RPMI8226 (cell line): ENCODE data around the gene CFAP251.
A peak's percentile ranks its signal among the peaks of the same experiment; 100 is the strongest.

ENCODE experiments used
- DNase-seq: peaks from one replicate; pipeline ENCODE4 v3.0.0-alpha.2; 2015

Gene CFAP251

DNA sequence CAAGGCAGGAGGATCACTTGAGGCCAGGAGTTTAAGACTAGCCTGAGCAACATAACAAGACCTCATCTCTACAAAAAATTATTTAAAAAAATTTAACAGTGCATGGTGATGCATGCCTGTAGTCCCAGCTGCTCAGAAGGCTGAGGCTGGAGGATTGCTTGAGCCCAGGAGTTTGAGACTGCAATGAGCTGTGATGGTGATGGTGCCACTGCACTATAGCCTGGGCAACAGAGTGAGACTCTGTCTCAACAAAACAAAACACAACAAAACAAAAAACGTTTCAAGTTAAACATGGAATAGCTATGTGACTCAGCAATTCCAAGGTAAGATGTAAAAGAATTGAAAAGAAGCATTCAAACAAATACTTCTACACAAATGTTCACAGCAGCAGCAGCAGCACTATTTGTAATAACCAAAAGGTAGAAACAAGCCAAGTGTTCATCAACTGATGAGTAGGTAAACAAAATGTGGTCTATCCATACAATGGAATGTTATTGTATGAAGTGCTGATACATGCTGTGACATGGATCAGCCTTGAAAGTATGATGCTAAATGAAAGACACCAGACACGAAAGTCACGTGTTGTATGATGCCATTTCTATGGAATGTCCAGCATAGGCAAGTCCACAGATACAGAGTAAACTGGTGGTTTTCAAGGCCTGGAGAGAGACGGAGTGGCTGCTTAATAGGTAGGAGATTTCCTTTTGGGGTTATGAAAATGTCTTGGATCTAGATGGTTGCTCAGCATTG lies 31.4 kb downstream of the CFAP251 start:
- no peak for DNase-seq

DNA sequence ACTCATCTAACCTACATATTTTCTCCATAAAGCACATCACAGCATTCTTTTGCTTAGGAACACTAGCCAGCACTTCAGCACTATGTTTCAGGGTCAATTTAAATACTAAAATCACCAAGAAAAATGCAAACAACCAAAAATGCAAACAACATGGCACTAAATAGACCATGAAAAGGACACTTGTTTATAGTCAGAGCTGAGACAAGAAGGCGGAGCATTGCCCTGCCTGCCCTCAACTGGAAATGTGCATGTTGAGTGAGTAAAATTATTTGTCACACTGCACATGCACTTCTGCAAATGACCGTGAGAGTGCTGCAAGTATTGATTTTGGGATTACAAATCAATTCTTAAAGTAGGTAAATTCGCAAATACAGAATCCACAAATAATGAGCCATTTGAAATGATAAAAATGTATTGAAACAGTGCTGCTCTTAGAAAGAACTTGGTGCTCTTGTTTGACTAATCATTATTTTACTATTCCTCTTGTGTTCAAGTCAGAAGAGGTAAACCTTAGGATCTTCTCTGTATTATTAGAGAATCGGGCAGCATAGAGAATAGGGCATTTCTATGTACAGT lies 34.8 kb downstream of the CFAP251 start:
- DNase-seq = no peak

DNA sequence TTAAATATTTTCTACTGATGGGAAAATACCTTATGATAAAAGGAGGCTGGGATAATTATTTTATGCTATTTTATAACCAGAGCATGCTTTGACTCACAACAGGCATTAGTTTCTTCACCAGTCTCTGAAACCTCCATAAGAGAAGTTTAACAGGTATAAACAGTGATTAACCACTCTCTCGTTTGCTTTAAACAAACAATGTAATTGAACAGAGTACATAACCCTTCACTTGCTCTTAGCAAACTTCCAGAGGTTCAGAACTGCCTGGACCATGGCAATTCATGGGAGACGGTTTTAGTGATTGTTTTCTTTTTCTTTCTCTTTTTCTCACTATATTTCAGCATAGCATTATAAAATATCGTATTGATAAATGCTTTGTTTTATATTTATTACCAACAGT lies 35.3 kb downstream of the CFAP251 start:
- DNase-seq = no peak

DNA sequence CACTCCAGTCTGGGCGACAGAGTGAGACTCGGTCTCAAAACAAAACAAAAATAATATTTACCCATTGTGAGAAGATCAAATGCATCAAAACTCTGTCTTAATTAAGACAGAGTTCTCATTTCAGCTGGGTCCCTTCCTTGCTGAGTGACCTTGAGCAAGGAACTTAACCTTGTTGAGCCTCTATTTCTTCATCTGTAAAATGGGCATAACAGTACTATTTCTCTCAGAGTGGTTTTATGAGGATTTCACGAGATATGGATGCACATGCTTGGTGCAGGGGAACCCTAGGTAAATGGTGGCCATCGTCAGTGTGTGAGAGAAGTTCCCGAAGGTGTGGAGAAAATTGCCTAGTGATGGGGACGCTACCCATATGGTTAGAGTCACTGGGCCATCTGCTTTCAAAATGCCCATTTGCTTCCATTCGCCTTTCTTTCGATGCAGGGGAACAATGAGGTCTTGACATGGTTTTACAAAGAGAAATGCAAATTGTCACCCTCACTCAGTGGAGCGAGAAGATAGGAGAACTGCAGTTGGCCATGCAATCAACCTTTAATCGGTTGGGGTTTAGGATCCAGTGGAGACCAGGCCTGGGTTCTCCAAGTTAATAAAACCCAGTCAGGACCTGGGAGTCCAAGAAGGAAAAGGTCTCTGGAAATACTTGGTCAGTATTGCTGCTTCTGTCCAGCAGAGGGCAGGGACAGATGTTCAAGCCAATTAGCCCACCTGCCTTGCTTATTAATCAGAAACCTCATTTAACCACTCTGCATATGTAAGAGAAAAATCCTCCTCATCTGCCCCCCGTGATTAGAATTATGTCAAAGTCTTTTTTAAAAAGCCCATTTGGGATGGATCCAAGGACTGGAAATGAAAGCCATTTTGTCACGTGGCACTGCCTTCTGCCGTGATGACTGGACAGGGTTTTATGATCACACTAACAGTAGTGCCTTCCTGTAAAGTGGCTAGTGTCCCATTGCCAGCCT lies 37.2 kb downstream of the CFAP251 start:
- DNase-seq = peak; percentile 18

DNA sequence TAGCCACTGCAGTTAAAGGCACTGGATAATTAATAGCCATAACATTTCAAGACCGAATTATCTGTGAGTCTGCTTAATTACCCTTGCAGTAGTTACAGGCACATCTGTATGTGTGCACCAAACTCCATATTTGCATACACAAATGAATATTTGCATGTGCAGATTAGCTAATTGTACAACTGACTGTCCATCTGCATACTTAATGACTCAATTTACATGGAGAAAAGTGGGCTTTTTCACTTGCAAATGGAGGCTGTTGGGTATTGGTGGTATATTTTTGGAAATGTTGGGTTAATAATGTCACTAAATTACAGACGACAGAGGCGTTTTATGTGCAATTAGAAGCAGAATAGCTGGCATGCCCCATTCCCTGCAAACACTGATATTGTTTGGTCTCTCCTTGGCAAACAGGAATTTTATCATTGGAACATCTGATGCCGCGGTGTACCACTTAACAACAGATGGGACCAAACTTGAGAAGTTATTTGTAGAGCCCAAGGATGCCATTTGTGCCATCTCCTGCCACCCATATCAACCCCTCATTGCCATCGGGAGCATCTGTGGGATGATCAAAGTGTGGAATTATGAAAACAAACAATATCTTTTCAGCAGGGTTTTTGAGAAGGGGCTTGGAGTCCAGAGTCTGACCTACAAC lies 39.6 kb downstream of the CFAP251 start:
- no peak for DNase-seq

DNA sequence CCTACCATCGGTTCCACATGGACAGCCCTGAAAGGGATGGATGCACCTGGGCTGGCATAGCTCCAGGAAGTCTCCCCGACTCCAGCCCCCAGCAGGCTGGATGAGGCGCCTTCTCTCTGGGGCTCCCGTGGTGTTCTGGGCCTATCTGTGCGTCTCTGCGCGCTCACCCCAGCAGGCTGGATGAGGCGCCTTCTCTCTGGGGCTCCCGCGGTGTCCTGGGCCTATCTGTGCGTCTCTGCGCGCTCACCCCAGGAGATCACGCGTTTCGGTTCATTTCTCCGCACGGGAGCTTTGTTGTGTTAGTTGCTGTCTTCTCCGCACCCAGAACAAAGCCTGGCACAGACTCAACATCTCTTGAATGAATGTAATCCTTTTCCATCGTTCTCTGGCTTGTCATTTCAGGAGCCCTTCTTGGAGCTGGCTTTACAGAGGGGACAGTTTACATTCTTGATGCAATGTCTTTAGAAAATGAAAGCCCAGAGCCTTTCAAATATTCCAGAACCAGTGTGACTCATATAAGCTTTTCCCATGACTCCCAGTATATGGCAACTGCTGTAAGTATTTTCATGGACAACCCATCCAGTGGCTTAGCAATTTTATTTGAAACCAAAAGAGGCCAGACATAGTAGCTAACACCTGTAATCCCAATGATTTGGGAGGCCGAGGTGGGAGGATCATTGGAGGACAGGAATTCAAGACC lies 40.3 kb downstream of the CFAP251 start:
- no peak for DNase-seq

DNA sequence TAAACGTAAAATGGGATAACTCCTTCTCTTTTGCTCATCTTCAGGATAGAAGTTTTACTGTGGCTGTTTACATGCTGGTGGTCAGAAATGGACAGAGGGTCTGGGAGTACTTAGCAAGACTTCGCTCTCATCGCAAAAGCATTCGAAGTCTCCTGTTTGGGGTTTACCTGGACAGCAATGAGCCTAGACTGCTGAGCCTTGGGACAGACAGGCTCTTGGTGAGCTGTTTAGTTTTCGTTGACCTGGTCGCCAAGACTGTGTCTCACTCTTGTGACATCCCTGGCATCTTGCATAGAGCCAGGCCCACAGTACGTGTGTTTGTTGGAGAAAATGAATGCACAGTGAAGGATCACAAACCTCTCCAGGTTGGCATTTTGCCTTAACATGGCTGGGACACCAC lies 42.1 kb downstream of the CFAP251 start:
- no peak for DNase-seq

DNA sequence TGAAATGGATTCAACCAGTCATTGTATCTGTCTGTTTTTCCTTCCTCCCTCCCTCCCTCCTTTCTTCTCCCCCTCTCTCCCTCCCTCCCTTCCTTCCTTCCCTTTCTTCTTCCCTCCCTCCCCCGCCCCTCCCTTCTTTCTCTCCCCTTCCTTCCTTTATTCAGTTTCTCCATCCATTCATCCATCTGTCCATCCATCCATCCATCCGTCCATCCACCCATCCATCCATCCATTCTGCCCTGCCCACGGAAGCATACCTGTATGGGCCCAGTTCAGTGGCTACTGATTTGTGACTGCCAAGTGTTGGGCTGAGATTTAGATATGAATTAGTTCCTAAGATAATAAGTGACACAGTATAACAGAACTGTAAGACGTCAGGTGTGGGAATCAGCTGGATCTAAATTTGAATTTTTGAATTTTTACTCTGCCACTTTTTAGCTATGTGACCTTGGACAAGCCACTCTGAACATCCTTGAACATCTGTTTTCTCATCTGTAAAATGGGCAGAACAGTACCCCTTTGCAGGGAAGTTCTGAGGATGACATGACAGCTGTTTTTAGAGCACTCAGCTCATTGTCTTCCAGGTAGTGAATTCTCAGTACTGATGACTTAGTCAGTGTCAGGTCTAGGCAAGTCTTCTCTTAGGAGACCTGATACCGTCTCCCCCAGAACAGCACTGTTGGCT lies 42.9 kb downstream of the CFAP251 start:
- no peak for DNase-seq

DNA sequence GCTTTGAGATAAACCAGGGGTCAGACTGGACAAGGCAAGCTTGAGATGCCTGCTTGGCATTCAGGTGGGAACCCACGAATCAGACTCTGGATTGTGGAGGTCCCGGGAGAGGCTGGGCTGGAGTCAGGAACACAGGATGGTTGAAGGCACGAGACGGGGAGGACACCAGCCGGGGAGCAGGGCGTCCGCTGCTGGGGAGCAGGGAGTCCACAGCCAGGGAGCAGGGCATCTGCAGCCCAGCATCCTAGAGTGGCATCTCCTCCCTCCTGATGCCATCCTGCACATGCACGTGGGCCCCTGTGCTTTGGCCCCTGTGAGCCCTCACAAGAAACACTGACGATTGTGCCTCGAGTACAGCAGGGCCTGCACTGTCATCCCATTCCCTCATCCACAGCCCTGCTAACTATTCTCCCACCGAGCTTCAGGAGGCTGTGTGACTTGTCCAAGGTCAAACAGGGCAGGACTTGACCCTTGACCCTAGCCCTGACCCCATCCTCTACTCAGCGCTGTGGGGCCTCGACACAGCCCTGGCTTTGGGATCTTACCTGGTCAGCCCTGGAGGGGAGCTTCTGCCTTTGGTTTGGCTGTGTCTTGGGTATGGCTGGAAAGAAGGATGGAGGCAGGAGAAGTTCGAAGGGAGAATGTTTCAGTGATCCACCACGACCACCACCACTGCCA lies 45.1 kb downstream of the CFAP251 start:
- DNase-seq = no peak

DNA sequence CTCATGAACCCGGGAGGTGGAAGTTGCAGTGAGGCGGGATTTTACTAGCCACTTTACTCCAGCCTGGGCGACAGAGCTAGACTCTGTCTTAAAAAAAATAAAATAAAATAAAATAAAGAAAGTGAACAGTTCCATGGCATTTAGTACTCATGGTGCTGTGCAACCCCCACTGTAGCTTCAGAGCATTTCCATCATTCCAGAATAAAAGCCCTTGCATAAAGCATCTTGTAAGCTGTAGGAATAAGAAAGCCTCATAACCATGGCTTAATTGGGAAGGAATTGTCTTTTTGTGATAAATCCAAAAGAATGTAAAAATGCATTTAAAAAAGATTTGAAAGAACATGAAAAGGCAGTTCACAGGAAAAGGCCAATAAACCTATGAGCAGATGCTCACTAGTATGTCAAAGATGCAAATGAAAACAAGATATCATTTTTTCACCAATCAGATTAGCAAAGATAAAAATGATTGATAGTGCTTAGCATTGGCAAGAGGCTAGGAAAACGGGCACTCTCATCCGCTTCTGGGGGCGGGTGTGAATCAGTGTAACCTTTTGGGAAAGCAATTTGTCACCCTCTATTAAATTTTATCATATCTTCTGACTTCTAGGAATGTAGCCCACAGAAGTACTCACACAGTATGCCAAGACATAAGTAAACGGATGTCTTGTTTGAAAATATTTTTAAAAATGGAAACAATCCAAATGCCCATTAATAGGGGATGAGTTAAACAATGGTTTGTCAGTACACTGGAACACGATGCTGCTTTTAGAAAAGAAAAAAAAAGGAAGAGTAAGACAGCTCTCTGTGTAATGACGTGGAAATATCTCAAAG lies 46.6 kb downstream of the CFAP251 start:
- DNase-seq = no peak

DNA sequence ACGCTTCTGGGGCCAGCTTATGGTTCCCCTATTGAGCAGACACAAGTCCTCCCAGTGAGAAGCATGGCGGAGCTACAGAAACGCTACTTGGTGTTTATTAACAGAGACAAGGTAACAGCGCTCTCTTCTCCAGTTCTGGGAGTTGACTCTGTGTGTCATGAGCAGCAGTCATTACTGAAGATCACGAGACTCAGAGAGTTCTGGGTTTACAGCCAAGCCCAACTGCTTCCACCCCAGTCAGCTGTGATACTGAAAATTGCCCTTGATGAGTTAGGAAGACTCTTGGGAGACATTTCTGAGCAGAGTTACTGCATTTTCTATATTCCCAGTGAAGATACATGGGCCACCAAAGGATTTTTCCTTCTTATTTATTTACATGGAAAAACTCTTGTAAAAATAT lies 48.6 kb downstream of the CFAP251 start:
- no peak for DNase-seq

DNA sequence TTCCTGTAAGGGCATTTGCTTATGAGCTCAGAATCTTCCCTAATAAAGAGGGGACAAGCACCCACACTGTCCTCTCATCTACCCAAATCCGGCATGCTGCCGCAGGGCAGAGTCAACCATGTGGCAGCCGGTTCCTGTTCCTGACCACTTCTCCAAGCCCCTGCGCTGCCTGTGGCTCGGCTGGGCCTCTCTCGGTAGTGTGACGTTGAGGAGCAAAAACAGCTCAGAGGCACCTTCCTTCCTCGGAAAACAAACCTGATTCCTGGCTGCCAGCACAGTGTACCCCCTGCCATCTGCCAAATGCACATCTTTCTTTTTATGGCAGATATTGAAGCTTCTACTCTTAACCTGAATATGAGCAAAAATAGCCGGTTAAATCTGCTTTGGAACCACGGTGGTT lies 50.5 kb downstream of the CFAP251 start:
- no peak for DNase-seq

DNA sequence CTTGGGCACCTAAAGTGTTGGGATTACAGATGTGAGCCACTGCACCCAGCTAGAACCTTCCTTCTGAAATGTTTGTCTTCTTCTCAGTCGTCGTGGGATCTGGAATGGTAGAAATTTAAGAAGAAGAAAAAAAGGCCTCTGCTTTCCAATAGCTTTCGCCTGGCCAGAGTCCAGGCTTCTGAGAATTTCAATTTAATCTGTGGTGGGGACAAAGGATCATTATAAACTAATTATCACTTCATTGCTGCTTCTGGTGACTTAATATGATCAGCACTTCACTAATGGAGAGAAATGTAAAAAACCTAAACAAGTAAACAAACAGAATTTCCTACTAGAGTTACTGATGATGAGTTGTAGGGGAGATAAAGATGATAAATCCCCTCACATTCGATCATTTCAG lies 51.3 kb downstream of the CFAP251 start:
- no peak for DNase-seq

DNA sequence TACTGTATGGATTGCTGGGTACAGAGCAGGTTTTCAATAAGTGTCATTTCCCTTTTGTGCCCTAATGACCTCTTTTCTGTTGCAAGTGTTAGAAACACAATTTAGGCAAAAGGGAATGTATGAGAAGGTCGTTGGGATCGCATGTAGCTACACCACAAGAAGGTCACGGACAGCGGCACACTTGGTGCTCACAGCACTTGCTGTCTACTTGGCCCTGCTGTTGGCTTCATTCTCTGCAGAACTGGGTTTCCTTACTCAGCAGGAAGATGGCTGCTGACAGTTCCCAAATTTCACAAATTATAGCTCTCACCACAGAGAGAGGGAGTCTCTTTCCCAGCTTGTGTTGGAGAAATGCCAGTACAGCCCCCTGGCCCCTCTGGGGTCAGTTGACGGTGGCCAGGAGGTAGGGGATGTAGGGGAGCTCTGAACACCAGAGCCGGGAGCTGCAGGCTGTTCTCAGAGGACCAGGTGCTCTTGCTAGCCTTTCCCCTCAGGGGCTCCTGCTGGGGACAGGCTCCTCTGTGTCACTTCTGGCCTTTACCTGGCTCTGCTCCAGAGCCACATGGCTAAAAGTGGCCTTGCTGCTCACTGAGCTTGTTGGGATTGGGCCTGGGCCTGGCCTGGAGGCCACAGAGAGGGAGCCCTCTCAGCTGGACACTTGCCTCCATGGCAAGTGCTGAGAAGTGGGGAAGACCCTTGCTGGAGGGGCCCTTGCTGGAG lies 52.3 kb downstream of the CFAP251 start:
- DNase-seq = no peak

DNA sequence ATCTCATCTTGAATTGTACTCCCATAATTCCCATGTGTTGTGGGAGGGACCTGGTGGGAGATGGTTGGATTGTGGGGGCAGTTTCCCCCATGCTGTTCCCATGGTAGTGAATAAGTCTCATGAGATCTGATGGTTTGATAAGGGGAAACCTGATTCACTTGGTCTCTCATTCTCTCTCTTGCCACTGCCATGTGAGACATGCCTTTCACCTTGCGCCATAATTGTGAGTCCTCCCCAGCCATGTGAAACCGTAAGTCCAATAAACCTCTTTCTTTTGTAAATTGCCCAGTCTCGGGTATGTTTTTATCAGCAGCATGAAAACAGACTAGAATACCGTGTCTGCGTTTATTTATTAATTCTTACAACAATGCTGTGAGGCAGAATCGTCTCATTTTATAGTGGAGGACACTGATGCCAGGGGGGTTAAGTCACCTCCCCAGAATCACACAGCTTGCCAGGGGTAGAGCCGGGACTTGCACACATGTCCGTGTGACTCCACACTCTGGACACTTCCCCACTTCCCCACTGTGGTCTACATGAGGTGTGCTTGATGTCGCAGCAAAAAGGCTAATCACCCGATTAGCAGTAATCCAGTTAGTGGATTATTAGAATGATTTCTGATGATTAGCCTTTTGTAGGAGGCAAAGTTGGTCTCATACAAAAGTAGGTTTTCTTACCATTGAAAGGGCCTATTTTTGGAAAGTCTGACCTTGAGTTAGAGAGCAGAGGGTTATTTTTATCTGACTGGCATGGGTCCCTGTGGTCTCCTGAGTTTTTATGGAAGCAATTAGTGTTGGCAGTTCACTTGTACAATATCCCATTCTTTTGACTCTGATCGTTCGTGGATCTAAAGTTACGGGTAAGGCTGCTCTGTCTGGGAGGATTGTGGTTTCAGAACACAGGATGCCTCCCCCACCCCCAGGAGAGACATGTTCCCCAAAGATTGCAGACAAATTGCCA lies 55.9 kb downstream of the CFAP251 start:
- DNase-seq = no peak

DNA sequence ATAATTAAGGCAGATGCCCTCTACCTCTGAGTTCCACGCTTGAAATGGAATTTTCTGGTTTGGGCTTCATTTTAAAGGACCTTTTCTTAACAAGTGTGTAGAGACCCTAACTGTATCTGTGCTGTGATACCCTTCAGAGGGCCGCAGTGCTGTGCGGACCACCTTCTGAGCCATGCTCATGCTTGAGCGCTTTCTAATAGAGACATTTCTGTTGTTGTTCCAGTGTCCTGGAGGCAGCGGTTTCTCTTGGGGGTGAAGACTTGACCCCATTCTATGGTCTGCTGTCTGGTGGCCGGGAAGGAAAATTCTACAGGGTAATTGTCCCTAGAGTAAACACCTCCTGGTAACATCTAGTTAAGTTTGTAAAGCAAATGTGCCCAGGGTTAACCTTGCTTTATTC lies 56.6 kb downstream of the CFAP251 start:
- DNase-seq = no peak

DNA sequence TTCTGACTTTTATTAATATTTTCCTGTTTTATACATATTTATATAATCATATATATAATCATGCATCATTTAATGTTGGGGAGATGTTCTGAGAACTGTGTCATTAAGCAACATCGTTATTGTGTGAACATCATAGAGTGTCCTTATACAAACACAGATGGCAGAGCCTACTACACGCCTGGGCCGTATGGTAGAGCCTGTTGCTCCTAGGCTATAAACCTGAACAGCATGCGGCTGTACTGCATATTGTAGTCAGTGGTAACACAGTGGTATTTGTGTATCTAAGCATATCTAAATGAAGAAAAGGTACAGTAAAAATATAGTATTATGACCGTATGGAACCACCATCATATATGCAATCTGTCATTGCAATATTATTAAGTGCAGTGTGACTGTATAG lies 58.6 kb downstream of the CFAP251 start:
- no peak for DNase-seq

DNA sequence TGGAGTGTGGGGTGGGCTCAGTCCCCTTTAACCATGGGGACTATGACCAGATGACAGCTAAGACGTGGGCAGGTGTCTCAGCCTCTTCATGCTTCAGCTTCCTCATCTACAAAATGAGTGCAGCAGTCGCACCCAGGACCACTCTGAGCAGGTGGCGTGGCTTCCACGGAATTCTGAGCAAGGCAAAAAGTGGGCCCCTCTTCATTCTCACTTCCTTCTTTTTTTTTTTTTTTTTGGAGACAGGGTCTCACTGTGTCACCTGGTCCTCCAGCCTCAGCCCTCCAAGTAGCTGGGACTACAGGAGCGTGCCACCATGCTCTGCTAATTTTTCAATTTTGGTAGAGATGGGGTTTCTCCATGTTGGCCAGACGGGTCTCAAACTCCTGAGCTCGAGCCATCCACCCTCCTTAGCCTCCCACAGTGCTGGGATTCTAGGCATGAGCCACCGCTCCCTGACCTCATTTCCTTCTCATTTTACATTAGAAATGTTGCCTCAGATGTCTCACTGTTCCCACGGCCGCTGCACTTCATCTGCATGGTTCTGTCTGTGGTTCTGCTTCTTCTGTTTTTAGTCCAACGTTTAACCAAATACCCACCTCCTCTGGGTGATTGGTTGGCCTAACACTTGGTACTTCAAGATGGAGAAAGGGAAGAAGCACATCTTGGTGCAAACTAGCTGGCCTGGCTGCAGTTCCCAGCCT lies 61.9 kb downstream of the CFAP251 start:
- DNase-seq = peak; percentile 22
